ENCODE measurements around the gene SRPK3. TPM values are rescaled to one million over a fixed set of nuclear protein-coding genes. Genes with fewer than 3 reads are reported as not detected.

SRPK3 gene
- total RNA-seq, 2 donors from 2014 or later = not detected

DNA sequence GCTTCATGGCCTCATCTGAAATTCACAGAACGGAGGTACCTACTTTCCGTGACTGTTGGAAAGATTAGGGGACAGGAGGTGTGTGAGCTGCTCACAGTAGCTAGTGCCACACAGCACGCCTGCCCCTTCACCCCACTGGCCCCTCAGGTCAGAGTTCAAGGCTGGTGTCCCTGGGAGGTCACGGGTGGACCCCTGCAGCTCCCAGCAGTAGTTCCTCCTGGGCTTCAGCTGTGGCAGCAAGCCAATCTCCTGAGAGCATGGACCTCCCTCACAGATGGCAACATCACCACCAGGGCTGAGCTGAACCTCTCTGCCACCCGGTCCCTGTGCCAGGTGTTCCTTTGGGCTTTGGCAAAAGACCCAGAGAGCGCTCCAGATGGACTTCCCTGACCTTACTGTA lies 11.5 kb downstream of the SRPK3 start:
- Mint-ChIP-seq H3K27ac (no peak overlapping the region), H3K9me3 (no peaks in the 10 kb centered on the region), H3K36me3 (peaks cover 13 to 16% of the 10 kb centered on the region in 2 donors)
- ATAC-seq (no peak), DNase-seq (ENCODE audit: low spot score in 2 of 2) (no peak)

DNA sequence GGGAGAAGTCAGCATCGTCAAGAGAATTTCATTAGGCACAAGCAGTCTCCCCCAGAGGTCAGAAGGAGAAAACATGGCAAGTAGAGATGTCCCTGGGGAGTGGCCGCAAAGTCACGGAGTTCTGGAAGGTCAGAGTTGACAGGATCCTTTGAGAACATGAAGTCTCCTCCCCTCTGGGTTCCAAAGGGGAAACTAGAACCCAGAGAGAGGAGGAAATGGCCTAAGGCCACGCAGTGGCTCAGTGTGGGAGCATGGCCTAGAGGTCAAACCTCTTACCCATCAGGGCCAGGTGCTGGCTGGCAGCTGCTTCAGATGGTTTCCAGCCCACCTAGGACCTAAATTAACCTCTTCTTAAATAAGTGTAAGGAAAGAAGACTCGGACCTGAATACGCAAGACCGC lies 12.4 kb downstream of the SRPK3 start:
- peaks cover 13 to 16% of the 10 kb centered on the region in 2 donors for H3K36me3 Mint-ChIP-seq

DNA sequence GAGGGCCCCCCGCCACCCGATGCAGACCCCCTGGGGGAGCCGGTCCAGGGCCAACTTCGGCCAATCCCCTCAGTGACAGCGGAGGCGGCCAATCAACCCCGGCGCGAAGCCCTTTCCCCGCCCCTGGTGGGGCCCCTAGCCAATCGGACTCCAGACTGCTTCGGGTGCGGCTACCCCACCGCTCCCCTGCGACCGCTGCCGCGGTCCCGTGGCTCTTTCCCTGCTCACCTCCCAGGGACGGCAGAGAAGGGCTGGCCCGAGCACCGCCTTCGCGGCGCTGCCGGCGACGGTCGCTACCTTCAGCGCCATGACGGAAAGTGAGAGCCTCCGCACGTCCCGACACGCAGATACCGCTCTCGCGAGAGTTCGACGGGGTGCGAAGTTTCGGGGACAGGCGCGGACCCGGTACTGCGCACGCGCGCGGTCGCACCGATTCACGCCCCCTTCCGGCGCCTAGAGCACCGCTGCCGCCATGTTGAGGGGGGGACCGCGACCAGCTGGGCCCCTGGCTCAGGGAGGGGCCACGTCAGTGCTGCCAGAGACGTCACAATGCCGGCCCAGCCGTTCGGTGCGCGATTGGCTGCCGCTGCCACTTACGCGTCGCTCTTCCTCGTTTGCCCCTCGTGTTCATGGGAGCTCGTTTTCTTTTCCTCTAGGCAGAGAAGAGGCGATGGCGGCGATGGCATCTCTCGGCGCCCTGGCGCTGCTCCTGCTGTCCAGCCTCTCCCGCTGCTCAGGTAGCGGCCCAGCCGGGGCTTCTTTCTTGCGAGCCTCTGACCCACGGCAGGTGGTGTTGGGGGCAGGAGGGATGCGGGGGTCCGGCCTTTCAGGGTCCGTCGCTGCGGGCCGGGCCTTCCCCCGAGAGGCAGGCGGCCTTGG lies 13.4 kb downstream of the SRPK3 start, which contains the start of the genes IDH3G and SSR4:
IDH3G (minus strand) TSS at position 358 of the 879 bp plus-strand sequence; CDS start at position 309, 49 bp downstream.
SSR4 (plus strand) TSS at position 651 of the 879 bp plus-strand sequence; CDS start at position 671, 20 bp downstream.
- DNase-seq (ENCODE audit: low spot score in 2 of 2) = peak; percentile 91 to 96
- H3K36me3 Mint-ChIP-seq = peaks cover 13 to 16% of the 10 kb centered on the region in 2 donors
- ATAC-seq = peak; percentile 96
- H3K27ac Mint-ChIP-seq = peak within 1 kb of the TSS; percentile 87 to 91
- H3K9me3 Mint-ChIP-seq = no peaks in the 10 kb centered on the region

More for the DNA sequence above, 12.4 kb downstream of the SRPK3 start:
- peak overlapping the region; percentile 87 to 91 for H3K27ac Mint-ChIP-seq
- DNase-seq (ENCODE audit: low spot score in 2 of 2) = no peak
- ATAC-seq = no peak
- H3K9me3 Mint-ChIP-seq = no peaks in the 10 kb centered on the region

DNA sequence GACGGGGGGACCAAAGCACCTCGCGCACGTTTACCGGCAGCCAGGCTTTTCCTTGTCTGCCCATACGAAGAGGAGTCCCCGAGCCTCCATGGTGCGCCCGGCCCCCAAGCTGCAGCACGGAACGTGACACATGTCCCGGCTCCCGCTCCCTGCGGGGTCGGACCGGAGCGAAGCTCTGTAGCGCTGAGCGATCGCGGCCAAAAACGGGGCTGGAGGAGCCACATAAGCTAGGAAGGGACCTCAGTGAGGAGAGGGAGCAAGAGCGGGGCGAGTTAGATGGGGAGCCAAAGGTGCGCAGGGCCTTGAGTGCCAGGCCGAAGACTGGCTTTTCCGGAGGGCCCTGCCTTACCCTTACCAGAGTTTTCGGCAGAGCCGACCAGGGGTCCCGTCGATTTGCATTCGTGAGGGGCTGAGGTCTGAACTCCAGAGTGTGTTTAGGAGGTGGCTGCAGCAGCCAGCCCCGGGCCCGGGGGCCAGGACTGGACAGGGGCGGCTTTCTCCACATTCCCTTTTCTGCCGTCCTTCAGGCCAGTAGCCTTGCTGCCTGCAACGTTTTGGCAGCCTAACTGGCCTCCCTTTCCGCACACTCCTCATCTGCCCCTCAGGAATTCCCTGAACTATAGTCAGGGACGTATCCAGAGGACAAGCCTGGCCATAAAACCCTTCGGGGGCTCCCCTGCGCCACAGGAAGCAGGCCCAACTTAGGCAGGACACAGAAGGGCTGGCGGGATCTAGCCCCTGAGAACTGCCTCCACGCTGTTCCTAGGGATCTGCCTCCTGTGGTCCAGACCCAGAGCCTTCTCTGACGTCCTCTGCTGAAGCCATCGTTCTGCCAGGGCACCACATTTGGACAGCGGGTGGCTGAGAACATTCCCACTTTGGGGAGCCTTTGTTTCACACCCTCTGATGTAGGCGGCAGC lies 14.3 kb downstream of the SRPK3 start:
- Mint-ChIP-seq H3K9me3 (no peaks in the 10 kb centered on the region), H3K27ac (peak overlapping the region; percentile 87 to 90), H3K36me3 (peaks cover 13 to 16% of the 10 kb centered on the region in 2 donors)
- DNase-seq (ENCODE audit: low spot score in 2 of 2) (no peak), ATAC-seq (peak in 1 of 2 donors; percentile 12)

DNA sequence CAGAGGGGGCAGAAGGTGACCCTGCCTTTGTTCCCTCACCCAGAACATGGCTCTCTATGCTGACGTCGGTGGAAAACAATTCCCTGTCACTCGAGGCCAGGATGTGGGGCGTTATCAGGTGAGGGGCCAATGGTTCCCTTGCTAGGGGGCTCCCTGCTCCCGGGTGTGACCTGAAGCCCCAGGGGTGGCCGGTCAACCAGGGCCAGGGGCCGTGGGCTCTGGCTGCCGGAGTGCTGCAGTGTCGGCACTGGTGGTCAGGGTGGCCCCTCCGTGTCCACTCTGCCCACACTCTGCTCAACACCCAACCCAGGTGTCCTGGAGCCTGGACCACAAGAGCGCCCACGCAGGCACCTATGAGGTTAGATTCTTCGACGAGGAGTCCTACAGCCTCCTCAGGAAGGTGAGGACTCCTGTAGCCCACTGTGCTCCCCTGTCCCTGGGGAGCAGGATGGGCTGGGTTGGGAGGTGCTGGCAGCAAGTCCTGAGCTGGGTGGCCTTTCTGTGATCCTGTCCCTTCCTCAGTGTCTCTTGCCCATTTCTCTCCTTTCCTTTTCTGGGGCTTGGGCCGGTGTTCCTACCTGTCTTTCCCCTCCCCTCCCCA lies 16.7 kb downstream of the SRPK3 start:
- Mint-ChIP-seq H3K36me3 (peaks cover 13 to 16% of the 10 kb centered on the region in 2 donors), H3K9me3 (no peaks in the 10 kb centered on the region), H3K27ac (no peak overlapping the region)
- ATAC-seq = no peak
- DNase-seq (ENCODE audit: low spot score in 2 of 2) = no peak

DNA sequence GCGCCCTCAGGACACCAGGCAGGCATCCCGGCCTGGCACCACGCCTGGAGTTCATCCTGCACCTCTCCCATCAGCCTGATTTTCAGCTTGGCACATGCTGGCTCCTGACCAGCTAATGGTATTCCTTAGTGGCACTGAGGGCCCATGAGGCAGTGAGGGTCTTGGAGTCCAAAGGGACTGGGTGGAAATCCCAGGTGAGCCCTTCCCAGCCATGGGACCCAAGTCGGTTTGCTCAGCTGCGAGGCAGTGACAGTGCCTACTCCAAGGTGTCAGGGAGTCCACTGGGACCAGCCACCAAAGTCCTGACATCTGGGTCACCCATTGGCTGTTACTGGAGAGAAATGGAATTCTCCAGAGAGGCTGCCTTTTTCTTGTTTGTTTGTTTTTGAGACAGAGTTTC lies 18.5 kb downstream of the SRPK3 start:
- Mint-ChIP-seq H3K36me3 (peaks cover 5 to 10% of the 10 kb centered on the region in 2 donors), H3K27ac (no peak overlapping the region), H3K9me3 (no peaks in the 10 kb centered on the region)
- no peak for ATAC-seq
- DNase-seq (ENCODE audit: low spot score in 2 of 2) = no peak

DNA sequence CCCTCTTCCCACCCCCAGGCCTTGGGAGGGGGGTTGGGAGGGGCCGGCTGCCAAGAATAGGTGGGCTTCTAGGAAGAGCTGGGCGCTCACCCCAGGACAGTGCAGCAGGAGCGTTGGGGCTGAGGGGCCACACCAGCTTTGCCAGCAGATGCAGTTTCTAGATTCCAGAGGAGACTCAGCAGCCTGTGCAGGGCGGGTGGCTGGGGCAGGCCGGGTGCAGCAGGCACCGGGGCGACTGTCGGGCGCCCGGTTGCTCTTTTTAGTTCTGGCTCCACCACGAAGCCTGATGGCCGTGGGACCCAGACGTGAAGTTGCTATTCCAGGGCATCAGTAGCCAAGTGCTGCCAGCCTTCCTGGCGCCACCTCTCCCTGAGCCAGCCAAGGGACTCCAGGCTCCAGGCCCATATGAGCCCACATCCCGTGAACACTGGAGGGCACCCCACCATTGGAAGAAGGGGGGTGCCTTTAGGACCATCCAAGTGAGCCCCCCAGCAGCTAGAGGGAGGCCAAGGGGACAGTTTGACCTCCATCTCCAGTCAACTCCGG lies 19.4 kb downstream of the SRPK3 start:
- H3K36me3 Mint-ChIP-seq = peaks cover 5 to 10% of the 10 kb centered on the region in 2 donors
- no peak for DNase-seq (ENCODE audit: low spot score in 2 of 2)
- H3K9me3 Mint-ChIP-seq = no peaks in the 10 kb centered on the region
- H3K27ac Mint-ChIP-seq = no peak overlapping the region
- ATAC-seq = no peak

DNA sequence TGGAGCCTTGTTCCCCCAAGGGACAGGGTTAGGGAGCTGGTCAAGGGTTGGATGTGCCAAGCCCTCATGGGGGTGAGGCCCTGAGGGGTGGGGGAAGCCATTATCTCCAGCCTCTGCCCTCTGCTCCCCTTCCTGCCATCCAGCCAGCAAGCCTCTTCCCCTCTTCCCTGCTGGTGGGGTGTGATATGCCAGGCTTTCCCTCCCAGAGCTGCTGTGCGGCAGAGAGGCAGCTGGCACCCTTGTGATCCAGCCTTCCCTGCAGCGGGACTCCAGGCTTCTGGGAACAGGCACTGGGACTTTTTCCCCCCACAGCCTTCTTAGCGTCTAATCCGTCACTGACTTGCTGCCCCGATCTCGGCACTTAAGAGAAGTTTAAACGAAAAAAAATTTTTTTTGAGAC lies 19.9 kb downstream of the SRPK3 start:
- H3K36me3 Mint-ChIP-seq = peaks cover 5 to 10% of the 10 kb centered on the region in 2 donors
- ATAC-seq = no peak
- H3K9me3 Mint-ChIP-seq = no peaks in the 10 kb centered on the region

DNA sequence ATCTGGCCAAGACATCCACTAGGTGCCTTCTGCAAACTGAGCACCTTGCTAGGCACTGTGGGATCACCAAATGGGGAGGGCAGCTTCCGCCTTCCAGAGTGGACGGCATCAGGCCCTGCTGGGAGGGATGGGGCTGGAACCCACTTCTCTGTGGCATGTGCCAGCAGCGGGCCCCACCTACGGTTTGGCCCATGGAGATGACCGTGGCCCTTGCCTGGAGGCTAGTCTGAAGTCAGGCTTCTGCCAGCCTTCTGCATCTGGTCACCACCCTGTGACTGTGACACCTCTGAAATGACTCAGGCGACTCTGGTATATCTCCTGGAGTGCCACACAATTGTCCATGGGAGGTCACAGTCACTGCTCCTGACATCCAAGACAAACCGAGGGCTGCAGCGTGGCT lies 20.8 kb downstream of the SRPK3 start:
- no peaks in the 10 kb centered on the region for H3K9me3 Mint-ChIP-seq
- DNase-seq (ENCODE audit: low spot score in 2 of 2) = no peak
- H3K27ac Mint-ChIP-seq = no peak overlapping the region
- ATAC-seq = peak in 1 of 2 donors; percentile 22
- peaks cover 0 to 2% of the 10 kb centered on the region in 2 donors for H3K36me3 Mint-ChIP-seq

More for the DNA sequence above, 19.9 kb downstream of the SRPK3 start:
- DNase-seq (ENCODE audit: low spot score in 2 of 2) = no peak
- no peak overlapping the region for H3K27ac Mint-ChIP-seq

DNA sequence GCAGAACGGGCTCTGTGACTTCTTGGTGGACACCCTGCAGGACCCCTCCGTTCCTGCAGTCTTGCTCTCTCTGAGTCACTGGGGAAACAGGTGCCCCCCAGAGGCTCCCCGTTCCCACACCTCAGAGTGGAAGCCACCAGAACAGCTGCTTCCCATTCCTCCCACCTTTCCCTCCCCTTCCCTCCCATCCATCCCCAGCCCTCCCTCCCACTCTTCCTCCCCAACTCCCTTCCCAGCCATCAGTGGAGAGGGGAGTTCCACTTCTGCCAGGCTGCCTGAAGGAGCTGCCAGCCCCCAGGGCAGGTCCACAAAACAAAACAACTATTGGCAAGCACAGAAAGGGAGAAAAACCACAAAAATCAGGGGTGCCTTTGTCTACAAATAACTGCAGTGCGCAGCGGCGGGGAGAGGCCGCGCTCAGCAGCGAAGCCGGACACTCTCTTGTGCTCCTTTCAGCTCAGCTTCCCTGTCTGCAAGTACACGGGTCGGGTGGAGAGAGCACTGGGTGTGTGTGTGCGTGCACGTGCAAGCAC lies 21.7 kb downstream of the SRPK3 start:
- Mint-ChIP-seq H3K9me3 (no peaks in the 10 kb centered on the region), H3K36me3 (no peaks in the 10 kb centered on the region), H3K27ac (no peak overlapping the region)
- DNase-seq (ENCODE audit: low spot score in 2 of 2) = no peak
- ATAC-seq = no peak

DNA sequence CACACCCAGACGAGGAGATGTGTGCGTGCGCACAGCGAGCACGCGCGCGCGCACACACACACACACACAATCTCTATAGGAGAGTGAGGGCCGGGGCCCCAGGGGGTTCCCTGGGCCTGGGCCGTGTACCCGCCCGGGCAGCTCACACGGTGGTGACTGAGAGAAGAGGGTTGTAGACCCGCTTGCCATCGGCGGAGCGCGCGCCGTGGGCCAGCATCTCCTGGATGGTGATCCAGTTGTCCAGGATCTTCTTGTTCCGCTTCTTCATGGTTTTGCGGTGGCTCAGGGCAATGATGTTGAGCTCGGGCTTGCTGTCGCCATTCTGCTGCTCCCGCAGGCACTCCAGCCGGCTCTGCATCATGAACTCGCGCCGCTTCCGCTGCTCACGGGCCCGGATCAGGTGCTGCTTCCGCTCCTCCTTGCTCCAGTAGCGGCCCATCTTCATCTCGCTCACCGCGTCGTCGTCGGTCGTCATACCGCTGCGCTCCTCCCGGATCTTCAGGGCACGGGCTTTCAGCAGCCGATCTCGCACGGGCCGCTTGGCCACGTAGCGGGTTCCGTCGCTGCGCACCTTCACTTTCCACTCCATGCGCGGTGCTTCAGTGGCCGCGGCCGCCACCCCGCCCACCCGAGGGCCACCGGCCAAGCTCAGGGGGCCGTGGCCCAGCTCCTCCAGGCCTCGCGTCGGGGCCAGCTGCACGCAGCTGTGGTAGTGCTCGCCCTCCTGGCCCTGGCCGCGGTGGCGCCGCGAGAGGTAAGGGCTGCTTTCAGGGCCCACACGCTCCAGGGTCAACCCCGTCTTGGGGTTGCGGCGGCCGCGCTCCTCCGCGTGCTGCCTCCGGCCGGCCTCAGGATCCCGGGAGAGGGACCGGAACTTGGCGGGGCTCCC lies 22.6 kb downstream of the SRPK3 start:
- Mint-ChIP-seq H3K9me3 (no peaks in the 10 kb centered on the region), H3K36me3 (no peaks in the 10 kb centered on the region), H3K27ac (no peak overlapping the region)
- DNase-seq (ENCODE audit: low spot score in 2 of 2) (no peak), ATAC-seq (no peak)

DNA sequence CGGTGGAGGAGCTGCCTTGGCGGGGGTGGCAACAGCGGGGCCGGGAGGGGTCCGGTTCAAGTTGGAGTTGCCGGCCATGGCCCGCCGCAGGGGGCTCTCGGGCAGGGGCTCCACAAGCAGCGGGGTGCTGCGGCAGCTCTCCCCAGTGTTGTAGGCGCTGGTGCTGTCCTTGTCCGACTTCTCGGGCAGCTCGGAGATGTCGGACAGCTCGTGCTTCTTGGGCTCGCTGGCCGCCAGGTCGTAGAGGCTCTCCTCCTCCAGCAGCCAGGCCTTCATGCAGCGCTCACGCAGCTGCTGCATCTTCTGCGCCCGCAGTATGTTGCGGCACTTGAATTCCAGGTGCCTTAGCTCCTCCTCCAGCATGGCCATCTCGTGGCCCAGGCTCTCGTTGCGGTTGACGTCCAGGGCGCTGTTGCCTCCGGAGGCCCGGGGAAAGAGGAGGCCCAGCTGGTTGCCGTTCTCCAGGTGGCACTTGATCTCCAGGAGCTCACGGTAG lies 23.3 kb downstream of the SRPK3 start:
- DNase-seq (ENCODE audit: low spot score in 2 of 2) (no peak), ATAC-seq (no peak)
- H3K36me3 Mint-ChIP-seq = no peaks in the 10 kb centered on the region
- no peaks in the 10 kb centered on the region for H3K9me3 Mint-ChIP-seq
- no peak overlapping the region for H3K27ac Mint-ChIP-seq

DNA sequence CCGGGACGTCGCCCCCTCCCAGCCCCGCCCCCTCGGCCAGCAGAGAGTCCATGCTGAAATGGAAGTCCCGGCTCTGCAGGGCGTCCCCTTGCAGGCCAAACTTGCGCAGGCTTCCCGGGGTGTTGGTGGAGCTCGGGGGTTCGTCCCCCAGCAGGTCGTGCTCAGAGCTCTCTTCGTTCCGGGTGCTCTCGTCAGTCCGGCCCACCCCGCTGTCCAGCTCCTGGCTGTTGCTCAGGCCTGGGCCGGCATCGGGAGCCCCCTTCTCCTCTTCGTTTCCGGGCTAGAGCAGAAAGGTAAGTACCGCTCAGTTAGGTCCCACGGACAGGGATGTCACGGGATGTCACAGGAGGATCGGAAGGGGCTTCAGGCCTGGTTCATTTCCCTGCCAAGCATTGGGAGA lies 23.8 kb downstream of the SRPK3 start:
- no peak overlapping the region for H3K27ac Mint-ChIP-seq
- H3K36me3 Mint-ChIP-seq = no peaks in the 10 kb centered on the region
- H3K9me3 Mint-ChIP-seq = no peaks in the 10 kb centered on the region
- DNase-seq (ENCODE audit: low spot score in 2 of 2) (no peak), ATAC-seq (no peak)

DNA sequence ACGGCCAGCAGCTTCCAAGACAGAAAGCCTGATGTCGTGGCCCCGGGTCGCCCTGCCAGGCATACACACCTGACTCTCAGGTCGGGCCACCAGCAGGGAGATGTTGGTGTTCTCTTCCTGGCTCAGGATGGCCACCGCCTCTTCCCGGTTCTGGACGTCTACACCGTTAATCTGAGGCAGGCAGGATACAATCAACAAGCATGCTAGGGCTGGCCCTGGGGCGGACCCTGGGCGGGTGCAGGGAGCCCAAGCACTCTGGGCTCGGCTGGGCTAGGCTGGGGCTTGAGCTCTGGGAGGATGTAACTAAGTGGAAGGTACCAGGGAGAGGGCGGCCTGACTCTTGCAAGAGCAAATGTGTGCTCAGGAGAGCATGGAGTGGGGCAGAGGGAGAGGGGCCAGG lies 24.6 kb downstream of the SRPK3 start:
- Mint-ChIP-seq H3K9me3 (no peaks in the 10 kb centered on the region), H3K27ac (no peak overlapping the region), H3K36me3 (no peaks in the 10 kb centered on the region)
- DNase-seq (ENCODE audit: low spot score in 2 of 2) (no peak), ATAC-seq (no peak)

DNA sequence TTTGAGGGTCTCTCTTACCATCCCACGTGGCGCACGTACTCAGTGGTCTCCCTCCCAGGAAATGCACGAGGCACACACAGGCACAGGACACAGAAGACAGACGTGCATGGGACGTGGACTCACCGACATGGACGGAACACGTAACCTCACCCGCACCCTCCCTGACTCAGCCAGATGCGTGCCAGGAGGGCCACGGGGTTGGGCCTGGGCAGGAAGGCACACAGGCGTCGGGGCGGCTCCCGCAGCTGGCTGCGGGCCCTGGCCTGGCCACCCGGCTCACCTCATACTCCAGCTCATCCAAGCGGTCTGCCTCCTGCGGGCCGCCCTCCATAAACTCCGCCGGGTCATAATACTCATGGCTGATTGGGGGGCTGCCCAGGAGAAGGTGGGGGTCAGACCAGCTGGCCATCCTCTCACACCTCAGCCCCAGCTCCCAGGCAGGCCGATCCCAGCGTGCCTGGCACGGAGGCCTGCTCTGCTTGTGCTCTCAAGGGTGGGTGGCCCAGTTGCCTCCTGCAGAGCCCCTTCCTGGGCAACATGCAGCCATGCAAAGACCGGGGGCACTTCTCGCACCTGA lies 26.2 kb downstream of the SRPK3 start:
- no peak overlapping the region for H3K27ac Mint-ChIP-seq
- H3K36me3 Mint-ChIP-seq = no peaks in the 10 kb centered on the region
- ATAC-seq = no peak
- H3K9me3 Mint-ChIP-seq = no peaks in the 10 kb centered on the region
- no peak for DNase-seq (ENCODE audit: low spot score in 2 of 2)

Data from activated naive CD4-positive, alpha-beta T cell treated with anti-CD3 and anti-CD28 coated beads, Interleukin-2, amount 50 U/mL, for 72 hours (primary cell).